NCI-H460 (cell line): ENCODE measurements around the gene MC2R. TPM values are rescaled to one million over a fixed set of nuclear protein-coding genes. Genes with fewer than 3 reads are reported as not detected.

ENCODE experiments used
- DNase-seq: peaks from one replicate; pipeline ENCODE4 v3.0.0-alpha.2; 2016; ENCODE audit warnings: low read depth; ENCODE audit errors: extremely low read depth
- polyA plus RNA-seq: library from polyadenylated mRNA; depleted of rRNA; stranded (reverse); fragments of >200 nt; gene quantifications from 2 replicates; pipeline ENCODE4 v1.2.3, GENCODE V29; 2014; cell fraction: nucleus; rRNA removed
- total RNA-seq: library from RNA; depleted of rRNA; stranded (reverse); fragments of >200 nt; shearing (Covaris generic); gene quantifications from 2 replicates; pipeline ENCODE4 v1.2.3, GENCODE V29; 2014; rRNA removed

Gene MC2R
- not detected in 2 replicates for total RNA-seq
- not detected in 2 replicates for polyA plus RNA-seq

DNA sequence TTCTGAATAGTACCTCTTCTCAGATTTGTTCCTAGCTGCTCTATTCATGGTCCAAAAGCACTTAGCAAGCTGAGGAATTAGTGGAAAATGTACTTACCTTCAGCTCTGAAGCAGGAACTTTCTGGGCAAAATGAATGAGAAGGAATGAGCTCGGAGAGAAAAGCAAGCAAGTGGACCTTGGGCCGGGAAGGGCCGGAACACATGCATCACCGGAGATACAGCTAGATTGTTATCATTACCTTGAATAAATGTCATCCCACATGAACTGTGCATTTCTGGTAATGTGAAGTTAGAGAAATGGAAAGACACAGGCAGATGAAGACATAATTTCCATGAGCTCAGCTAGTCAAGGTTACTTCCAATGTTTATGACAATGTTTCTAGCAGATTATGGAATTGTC, at the start of gene MC2R:
TSS of gene MC2R (minus strand) at position 146 of the 400 bp plus-strand sequence. CDS start 30,018 bp downstream, outside the sequence.
- DNase-seq, result no peak

DNA sequence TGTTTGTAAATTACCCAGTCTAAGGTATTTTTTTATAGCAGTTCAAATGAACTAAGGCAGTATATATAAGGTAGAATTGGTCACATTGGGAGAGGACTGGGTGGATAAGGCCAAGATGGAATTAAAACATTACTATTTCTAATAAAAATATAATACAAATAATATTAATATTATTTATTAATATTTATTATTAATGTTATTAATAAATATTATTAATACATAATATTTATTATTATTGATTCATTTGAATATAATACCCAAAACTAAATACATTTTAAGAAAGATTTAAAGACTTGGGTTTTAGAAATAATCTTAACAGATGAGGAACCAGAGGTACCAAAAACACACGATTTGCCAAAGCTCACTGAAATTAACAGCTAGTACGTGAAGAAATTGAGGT, 30.5 kb upstream of the MC2R start:
- no peak for DNase-seq

DNA sequence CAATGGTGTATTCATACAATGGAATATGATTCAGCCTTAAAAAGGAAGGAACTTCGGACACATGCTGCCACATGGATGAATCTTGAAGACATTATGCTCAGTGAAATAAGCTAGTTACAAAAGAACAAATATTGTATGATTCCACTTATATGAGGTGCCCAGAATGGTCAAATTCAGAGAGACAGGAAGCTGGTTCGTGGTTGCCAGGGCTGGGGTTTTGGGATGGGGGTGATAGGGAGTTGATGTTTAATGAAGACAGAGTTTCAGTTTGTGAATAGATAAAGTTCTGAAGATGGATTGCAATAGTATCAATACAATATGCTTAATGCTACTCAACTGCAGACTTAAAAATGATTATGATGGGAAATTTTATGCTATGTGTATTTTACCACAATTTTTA, 28.0 kb upstream of the MC2R start:
- DNase-seq, result no peak

DNA sequence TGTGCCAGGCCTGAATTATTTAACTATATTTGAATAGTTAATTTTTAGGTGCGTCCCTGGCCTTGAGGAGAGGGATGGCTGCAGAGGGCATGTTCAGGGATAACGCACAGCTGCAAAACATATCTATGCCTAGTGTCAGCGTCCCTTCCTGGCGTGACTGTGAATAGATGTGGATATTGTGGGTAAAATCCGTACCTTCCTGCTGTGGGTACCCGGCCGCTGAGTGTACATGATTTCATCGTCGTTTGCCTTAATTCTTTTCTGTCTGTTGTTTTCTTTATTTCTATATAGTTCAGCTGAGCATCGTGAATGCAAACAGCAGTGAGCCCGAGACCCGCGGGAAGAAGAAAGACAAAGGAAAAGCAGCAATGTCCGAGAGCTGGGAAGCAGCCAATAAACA, 25.0 kb upstream of the MC2R start:
- no peak for DNase-seq

DNA sequence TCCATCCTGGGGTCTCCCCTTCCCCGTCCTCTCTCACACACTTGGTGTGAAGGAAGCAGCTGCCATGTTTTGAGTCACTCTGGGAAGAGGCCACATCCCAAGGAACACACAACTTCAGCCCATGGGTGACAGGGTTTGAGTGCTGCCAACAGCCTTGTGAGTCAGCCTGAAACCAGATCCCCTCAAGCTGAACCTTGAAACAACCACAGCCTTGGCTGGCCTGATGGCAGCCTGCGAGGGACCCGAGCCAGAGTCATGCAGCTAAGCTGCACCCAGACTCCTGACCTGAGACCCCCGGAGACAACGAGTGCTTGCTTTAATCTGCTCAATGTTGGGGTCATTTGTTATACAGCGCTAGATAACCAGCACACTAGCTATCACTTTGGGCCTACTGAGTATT, 19.3 kb upstream of the MC2R start:
- DNase-seq, result no peak

DNA sequence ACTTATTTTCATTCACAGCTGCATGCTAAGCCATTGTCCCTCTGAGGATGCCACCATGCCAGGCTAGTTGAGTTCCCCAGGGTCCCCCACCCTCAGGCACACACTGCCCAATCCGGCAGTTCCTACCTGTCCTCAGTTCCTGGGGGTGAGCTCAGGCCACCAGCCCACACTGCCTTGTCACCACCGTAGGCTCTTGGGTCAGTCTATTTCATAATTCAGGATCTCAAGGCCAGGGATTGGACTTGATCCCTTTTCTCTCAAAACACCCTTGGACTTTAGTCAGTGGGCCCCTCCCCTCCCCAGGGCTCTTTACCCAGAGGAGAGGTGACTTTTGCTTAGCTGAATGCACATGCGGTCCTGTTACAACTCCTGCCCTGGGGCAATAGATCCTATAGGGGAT, 18.7 kb upstream of the MC2R start:
- no peak for DNase-seq

DNA sequence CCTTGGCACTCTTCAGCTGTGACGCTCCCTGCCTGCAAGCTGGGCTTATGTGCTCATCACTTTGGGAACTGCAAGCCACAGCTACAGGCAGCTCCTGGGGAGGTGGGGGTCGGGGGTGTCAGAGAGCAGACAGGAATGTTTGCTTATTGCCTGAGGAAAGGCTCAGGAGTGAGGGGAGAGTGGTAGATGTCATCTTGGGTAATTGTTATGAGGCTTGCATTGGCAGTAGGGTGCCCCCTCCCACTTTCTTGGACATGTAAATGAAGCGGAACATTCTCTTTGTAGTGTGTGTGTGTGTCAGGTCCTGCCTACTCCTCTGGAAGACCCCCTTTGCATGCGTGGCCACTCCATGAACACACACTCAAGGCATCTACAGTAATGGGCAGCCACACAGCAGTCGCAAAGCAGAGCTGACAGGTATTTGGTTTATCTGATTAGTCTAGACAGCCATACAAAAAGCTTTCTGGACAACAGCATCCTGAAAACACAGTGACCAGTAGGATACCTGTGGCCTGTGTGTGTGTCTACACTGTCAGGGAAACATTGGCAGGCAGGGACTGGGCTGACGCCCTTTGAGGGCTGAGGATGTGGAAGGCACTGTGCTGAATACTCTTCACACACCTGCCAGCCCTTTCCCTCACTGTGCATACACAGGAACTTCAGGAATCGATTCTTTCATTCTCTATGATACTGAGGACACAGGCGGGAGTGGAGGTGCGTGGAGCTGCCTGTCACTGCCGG, 17.1 kb upstream of the MC2R start:
- no peak for DNase-seq

DNA sequence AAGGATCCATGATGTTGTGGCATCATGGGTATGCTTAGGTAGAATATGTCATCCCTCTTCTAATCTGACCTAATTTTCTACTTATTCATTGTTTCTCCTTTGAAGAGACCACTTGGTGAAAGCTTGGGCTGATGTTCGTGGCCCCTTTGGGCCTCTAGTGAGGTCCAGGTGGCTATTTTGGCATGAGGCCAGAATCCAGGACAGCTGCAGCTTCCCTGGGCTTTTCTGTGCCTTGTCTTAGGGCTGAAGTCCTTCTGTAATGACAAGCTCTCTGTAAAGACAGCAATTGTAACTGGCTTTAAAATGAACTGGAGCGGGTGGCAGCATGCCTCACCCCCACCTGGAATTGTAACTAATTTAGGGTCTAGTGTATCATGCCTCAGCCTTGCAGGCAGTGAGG, 15.6 kb upstream of the MC2R start:
- DNase-seq, result no peak

DNA sequence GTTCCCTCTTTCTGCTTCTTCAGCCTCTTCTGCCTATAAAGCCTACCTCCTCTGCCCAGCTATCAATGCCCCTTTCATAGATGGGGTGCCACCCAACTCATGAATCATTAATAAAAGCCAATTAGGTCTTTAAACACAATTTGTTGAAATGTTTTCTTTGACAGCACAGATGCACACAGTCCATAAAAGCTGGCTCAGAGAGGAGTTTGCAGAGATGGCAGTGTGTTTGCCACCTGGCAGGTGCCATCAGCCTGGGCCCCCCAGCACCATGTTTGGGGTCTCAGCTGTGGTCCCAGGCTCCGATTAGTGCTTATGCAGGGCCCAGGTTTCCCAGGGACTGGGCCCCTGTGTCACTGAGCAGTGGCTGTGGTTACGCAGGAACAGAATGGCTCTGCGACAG, 7.9 kb upstream of the MC2R start:
- DNase-seq, result no peak

DNA sequence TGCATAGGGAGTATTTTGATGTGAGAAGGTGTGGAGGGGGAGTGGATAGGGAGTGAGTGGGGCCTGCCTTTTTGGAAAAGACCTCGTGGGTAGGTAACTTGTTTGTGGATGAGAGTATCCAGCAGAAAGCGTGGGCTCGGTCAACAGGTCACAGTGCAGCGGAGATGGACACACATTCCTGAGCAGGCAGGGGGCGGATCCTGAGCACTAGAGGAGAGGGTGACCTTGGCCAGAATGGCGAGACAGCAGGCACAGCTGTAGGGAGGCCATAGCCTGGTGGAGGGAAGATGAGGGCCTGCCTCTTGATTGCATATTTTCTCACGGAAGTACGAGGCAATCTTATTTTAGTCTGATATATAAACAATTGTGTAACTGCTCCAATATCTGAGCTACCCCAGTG, 3.6 kb upstream of the MC2R start:
- DNase-seq, result no peak

DNA sequence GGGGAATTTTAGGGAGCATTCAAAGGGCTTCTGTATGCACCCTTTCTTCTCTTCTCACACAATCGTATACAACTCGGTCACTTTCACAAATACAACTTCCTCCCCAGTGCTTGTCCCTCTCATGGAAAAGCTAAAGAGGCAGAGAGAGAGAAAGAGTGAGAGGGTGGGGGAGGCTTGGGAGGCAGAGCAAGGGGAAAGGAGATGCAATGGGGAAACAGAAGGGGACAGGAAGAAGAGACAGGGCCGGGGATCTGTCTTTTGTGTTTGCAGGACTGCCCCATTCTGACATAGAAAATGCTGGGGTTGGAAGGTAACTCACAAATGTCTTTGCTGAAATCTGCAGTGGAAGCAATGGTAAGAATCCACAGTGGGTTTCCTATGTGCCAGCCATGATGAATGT, 2.1 kb upstream of the MC2R start:
- DNase-seq, result no peak

DNA sequence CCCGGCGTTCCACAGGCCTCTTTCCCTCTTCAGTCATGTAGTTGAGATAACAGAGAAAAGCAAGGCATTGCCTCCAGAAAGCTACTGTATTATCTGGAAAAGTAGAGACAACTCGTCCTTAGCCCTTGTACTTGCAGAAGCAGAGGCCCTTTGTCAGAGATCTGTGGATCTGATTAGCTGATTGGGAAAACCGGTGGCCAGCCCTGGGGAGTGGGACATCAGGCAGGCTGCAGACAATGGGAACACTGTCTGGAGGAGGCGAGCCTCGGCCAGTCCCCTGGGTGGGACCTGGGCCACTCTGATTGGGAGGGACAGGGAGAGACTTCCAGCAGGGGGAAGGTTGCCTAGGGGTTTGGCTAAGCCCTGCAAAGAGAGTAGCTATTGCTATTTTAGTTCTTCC, 1.2 kb upstream of the MC2R start:
- DNase-seq, result no peak

DNA sequence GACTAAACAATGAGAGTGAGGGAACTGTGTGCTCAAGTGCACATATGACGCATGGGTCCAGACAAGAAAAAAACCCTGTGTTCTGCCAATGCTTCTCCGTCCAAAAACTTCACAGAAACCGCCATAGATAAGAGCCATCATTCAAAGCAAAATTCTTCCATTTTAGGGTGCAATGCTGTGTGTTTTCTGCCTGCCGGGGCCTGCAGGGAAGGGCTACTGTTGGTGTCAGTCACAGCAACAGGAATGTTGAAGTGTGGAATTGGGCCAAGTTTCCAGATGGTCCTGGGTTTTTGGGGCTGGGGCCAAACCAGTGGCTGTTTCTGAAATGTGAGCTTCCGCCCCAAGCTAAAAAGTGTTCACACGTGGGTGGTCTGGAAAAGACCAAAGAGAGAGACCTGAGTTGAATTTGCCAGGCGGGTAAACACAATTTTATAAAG, 677 bp upstream of the MC2R start:
- DNase-seq, result no peak

DNA sequence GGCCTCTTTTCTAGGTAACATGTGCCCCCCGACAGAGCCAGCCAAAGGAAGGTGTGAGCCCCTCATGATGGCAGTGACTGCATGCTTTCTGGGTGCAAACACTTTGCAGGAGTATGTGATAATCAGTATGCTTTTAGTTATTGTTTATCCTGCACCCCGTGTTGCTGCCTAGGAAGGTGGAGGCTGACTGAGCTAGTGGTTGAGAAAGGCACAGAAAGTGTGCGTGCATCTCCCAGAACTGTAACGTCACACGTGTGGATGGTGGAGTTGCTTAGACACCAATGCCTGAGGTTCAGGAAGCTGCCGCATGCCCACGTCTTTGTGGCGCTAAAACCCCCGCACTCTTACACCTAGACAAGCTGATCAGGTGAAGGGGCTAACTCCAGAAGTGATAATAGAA, 580 bp downstream of the MC2R start:
- DNase-seq, result no peak

DNA sequence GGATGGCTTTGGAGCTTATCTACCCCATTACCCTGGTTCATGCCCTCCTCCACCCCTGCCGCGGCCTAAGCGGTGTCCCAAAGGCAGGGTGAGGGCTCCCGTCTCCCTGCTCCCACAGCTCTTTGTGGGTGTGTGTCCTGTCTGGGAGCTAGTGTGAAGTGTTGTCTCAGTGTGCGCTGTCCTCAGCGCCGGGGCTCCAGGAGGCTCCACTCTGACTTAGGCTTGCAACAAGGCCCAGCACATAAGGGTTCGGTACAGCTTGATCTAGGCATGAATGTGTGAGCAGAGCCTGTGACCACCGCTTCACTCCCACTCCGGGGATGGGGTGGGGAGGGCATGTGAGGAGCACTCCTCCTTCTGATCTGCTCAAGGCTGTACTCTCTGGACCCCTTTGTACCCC, 1.2 kb downstream of the MC2R start:
- no peak for DNase-seq

DNA sequence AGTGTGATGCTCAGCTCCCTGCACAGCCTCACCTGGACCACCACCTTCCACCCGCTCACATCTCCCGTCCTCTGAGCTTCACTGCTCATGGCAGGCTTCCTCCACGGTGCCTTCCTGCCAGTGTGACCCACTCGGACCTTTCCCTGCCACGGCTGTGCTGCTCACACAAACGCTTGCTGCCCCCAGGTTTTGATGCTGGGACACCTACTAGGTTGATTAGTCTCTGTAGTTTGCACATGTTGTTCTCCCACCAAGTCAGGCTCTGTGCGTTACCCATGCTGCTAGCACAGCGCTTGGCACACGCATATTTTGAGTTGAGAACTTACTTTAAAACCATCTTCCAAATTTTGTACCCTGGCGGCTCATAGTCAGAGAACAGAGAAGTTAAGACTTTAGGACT, 2.1 kb downstream of the MC2R start:
- no peak for DNase-seq

DNA sequence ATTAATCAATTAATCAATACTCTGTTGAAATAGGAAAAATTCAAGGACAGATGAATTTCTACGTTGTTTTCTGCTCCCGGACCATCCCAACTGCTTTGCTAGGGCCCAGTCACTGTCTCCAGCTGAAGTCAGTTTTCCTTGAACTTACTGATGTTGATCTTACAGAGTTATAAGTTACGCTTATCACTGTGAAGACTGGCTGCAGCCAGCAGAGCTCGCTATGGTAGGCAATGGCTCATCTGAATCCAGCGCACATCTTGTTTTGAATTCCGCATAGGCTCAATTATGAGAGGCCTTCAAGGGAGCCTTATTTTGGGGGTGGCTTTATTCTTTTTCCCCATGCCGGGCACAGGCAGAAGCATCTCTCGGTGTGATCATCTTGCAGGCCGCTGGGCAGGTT, 2.7 kb downstream of the MC2R start:
- DNase-seq, result no peak

DNA sequence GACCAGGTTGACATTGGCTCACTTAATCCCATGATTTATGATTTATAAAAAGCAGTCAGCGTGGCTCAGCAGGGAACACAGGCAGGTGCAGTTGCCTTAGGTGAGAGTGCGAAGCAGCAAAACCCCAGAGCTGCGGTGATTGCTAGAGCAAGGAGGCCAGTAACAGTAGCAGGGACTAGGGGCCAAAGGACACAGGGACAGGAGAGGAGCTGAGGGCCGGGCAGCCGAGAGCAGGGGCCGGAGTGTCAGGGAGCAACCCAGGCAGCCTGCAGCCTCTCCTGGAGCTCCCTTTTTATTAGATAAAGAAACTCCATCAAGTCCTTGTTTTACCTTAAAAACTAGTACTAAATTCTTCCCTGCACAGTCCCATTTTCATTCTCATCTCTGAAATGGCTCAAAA, 4.3 kb downstream of the MC2R start:
- no peak for DNase-seq

DNA sequence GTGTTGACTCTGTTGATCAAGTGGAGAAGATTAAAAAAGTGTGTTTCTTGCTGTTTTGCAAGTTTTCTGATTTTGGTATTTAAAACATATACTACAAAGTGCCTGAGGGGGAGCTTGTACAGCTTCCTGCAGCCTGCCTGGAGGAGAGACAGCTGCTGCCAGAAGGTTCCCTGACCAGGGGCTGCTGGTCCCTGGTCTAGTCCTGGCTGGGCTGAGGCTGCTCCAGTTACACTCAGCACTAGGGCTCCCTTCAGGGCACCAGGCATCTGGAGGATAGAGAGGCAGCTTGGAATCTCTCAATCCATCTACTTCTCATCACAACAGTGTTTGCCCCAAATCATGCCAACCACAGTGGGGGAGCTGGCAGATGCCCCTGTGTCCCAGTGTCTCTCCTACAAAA, 4.8 kb downstream of the MC2R start:
- no peak for DNase-seq

DNA sequence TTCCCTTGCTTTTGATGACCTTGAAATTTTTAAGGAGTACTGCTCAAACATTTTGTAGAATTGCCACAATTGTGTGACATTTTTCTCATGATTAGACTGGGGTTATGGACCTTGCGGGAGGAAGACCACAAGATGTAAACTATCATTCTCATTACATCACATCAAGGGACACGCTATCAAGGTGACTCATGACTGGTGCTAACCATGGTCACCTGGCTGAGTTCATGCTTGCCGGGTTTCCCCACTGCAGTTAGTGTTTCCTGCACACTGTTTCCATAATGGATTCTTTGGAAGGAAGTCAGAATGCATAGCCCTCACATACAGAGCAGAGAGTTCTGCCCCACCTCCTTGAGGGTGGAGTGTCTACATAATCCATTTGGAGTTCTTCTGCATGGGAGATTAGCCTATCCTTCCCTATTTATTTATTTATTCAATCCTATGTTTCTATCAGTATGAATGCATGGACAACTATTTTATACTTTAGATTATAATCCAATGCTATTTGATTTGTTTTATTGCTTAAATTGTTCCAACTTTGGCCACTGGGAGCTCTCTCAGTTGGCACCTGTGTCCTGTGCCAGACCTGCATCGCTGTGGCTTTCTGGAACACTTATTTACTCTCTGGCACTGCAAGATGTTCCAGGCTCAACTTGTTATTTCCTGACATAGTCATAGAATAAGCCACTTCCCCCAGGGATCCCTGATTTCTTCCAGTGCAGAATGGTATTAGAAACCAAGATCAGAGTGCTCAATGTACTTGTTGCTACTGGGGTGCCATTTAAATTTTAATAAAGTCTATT, 6.0 kb downstream of the MC2R start:
- DNase-seq, result no peak

DNA sequence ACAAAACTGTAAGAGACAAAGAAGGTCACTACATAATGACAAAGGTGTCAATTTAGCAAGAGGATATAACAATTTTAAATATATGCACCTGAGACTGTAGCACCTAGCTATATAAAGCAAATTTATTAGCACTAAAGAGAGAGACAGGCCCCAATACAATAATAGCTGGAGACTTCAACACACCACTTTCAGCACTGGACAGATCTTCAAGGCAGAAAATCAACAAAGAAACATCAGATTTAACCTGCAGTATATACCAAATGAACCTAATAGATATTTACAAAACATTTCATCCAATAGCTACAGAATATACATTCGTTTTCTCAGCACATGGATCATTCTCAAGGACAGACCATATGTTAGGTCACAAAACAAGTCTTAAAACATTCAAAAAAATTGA, 14.7 kb downstream of the MC2R start:
- no peak for DNase-seq

DNA sequence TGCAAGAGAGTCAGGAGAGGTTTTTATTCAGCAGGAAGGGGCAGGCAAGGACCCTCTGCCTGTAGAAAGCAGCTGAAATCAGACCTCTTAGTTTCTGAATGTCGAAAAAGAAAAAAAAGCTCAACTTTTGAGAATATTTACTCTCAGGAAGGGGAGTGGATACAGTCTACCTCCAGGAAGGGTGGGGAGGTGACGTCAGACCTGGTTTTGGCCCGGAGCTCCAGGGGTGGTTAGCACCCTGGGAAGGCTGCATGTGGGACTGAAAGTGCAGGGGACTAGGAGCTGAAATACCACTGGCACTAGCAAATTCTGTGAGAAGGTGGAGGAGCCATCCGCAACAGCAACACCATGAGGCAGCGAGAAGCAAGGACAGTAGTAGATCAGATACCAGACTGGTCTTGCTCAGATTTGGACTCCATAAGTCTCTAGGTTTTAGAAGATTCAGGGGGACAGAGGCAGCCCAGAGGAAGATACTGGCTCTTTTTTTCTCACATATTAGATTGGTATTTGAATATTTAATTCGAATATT, 19.8 kb downstream of the MC2R start:
- DNase-seq, result no peak
